ENCODE measurements around the gene SMARCD3. TPM values are rescaled to one million over a fixed set of nuclear protein-coding genes. Genes with fewer than 3 reads are reported as not detected.

The SMARCD3 gene
- polyA plus RNA-seq, 1 donor from 2014 or later: 199 TPM

DNA sequence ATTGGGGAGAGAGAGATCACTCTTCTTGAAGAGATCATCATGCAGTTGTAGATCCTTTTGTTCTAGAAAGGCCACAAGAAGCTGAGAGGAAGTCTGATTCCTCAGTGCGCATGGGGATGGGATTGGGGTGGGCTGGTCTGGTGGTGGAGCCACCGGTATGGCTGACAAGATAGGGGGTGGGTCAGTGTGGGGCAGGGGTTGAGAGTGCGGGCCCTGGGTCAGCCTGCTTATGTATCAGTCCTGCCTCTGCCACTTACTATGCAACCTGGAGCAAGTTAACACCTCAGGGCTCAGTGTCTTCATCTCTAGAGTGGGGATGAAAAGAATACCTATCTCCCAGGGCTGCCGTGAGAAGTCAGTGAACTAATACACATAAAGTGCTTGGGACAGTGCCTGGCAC is 8.0 kb downstream of the SMARCD3 start:
- Histone ChIP-seq H3K4me2 (ENCODE audit: low read length) (no peak overlapping the region), H3K27me3 (ENCODE audit: insufficient read depth, low read depth, low read length) (no peaks in the 10 kb centered on the region), H3K9me2 (ENCODE audit: insufficient read depth, low read length) (no peaks in the 10 kb centered on the region), H4K20me1 (ENCODE audit: insufficient read depth) (no peaks in the 10 kb centered on the region), H3K9me3 (ENCODE audit: low read length) (no peaks in the 10 kb centered on the region), H3K79me2 (replicated peaks; ENCODE audit: insufficient read depth, low read length) (no peaks in the 10 kb centered on the region), H3K36me3 (ENCODE audit: insufficient read depth, low read length) (no peaks in the 10 kb centered on the region), H3K4me3 (ENCODE audit: low read length) (no peak overlapping the region), H3F3A (ENCODE audit: insufficient read depth, low read length, poor library complexity, severe bottlenecking) (no peaks in the 10 kb centered on the region), H3K9ac (ENCODE audit: low read length) (no peak overlapping the region), H2AFZ (ENCODE audit: low read depth, low read length) (no peak overlapping the region), H3K27ac (ENCODE audit: low read length) (no peak overlapping the region)
- TF ChIP-seq MXI1 (conservative IDR thresholded peaks at IDR 0.05; ENCODE audit: poor library complexity, severe bottlenecking) (no peak), SMC3 (conservative IDR thresholded peaks at IDR 0.05; ENCODE audit: poor library complexity) (no peak), EZH2 (IDR thresholded peaks at IDR 0.05; ENCODE audit: borderline replicate concordance, insufficient read depth, low read length, poor library complexity, severe bottlenecking) (no peak)

DNA sequence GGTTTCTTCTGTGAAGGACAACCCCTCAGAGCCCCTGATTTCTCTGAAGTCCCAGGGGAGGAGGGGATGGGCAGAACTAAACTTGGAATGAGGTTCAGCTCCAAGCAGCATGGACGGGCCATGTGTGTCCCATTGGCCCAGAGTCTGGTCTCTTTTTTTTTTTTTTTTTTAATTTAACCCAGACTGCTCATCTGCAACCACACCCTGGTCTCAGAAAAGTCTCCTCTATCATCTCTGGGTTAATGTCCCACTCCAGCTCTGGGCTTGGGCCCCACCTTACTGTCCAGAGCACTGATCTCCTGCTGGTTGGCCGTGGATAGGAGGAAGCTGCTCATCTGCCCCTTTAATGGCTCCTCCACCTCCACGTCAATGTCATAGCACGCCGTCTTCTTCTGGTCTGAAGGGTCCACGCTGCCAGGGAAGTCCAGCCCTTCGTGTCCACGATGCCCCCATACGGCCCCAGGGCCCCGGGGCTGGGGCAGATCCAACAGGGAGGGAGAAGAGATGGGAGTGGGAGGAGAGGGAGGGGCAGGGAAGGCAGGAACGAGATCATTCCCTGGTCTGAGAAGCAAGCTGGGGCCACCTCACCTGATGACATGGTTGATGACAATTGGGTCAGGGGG is 8.5 kb downstream of the SMARCD3 start:
- Histone ChIP-seq H3K4me3 (ENCODE audit: low read length) (no peak overlapping the region), H4K20me1 (ENCODE audit: insufficient read depth) (no peaks in the 10 kb centered on the region), H3K9me2 (ENCODE audit: insufficient read depth, low read length) (no peaks in the 10 kb centered on the region), H3K27ac (ENCODE audit: low read length) (no peak overlapping the region), H3F3A (ENCODE audit: insufficient read depth, low read length, poor library complexity, severe bottlenecking) (no peaks in the 10 kb centered on the region), H3K27me3 (ENCODE audit: insufficient read depth, low read depth, low read length) (no peaks in the 10 kb centered on the region), H3K9me3 (ENCODE audit: low read length) (no peaks in the 10 kb centered on the region), H3K79me2 (replicated peaks; ENCODE audit: insufficient read depth, low read length) (peaks cover under 1% of the 10 kb centered on the region), H2AFZ (ENCODE audit: low read depth, low read length) (no peak overlapping the region), H3K36me3 (ENCODE audit: insufficient read depth, low read length) (no peaks in the 10 kb centered on the region), H3K4me2 (ENCODE audit: low read length) (no peak overlapping the region), H3K9ac (ENCODE audit: low read length) (no peak overlapping the region)
- TF ChIP-seq SMC3 (conservative IDR thresholded peaks at IDR 0.05; ENCODE audit: poor library complexity) (no peak), EP300 (conservative IDR thresholded peaks at IDR 0.05; ENCODE audit: poor library complexity, severe bottlenecking) (no peak)
- TF ChIP-seq, protein P1, sequence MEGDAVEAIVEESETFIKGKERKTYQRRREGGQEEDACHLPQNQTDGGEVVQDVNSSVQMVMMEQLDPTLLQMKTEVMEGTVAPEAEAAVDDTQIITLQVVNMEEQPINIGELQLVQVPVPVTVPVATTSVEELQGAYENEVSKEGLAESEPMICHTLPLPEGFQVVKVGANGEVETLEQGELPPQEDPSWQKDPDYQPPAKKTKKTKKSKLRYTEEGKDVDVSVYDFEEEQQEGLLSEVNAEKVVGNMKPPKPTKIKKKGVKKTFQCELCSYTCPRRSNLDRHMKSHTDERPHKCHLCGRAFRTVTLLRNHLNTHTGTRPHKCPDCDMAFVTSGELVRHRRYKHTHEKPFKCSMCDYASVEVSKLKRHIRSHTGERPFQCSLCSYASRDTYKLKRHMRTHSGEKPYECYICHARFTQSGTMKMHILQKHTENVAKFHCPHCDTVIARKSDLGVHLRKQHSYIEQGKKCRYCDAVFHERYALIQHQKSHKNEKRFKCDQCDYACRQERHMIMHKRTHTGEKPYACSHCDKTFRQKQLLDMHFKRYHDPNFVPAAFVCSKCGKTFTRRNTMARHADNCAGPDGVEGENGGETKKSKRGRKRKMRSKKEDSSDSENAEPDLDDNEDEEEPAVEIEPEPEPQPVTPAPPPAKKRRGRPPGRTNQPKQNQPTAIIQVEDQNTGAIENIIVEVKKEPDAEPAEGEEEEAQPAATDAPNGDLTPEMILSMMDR (IDR thresholded peaks at IDR 0.05; ENCODE audit: poor library complexity, severe bottlenecking): no peak

DNA sequence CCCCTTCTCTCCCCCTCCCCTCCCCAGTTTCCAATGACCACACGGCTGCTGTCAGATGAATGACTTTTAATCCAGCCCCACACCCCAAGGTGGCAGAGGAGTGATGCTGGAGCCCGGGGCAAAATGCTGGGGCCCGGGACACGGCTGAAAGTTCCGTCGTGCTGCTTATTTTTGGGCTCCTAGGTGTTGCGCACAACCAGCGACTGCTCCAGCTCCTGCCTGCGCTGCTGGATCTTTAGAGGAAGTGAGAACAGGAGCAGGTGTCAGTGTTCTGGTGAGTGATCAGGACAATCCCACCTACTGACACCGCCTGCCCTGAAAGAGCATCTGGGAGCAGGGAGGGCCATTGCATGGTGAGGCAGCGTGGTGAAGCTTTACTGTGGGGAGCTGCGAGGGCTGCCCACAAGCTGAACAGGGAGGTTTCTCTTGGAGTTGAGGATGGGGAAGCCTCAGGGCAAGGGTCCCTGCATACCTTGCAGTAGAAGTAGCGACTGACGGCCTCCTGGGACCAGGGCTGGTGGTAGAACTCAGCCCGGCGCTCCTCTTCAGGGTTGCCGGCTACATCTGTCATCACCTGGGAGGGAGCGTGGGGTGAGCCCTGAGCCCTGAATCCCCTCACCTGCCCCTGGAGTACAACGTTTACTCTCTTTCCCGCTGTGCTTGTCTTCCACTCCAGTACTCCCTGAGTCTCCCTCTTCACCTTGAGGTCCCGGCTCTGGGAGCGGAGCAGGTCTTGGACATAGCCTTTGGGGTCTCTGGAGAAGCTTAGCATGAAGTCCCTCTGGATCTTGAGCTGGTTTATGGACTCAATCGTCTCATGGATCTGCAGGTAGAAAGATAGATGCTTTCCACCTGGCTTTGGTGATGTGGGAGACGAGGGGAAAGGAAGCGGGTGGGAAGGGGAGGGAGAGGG is 9.3 kb downstream of the SMARCD3 start:
- no peak for TF ChIP-seq TAF1 (IDR thresholded peaks at IDR 0.05; ENCODE audit: low read depth)
- no peak for TF ChIP-seq MXI1 (conservative IDR thresholded peaks at IDR 0.05; ENCODE audit: poor library complexity, severe bottlenecking)
- no peak for TF ChIP-seq EZH2 (IDR thresholded peaks at IDR 0.05; ENCODE audit: borderline replicate concordance, insufficient read depth, low read length, poor library complexity, severe bottlenecking)
- TF ChIP-seq POLR2AphosphoS5 (IDR thresholded peaks at IDR 0.05): no peak
- TF ChIP-seq REST (IDR thresholded peaks at IDR 0.05; ENCODE audit: borderline replicate concordance): no peak
- TF ChIP-seq, protein P1 (IDR thresholded peaks at IDR 0.05; ENCODE audit: poor library complexity, severe bottlenecking): no peak
- no peak for TF ChIP-seq RAD21 (conservative IDR thresholded peaks at IDR 0.05)
- Histone ChIP-seq H2AFZ (ENCODE audit: low read depth, low read length) (no peak overlapping the region), H3K9ac (ENCODE audit: low read length) (no peak overlapping the region), H3K79me2 (replicated peaks; ENCODE audit: insufficient read depth, low read length) (peaks cover 7% of the 10 kb centered on the region), H3K9me2 (ENCODE audit: insufficient read depth, low read length) (no peaks in the 10 kb centered on the region), H3K27me3 (ENCODE audit: insufficient read depth, low read depth, low read length) (no peaks in the 10 kb centered on the region), H3K27ac (ENCODE audit: low read length) (no peak overlapping the region), H3K36me3 (ENCODE audit: insufficient read depth, low read length) (no peaks in the 10 kb centered on the region), H3F3A (ENCODE audit: insufficient read depth, low read length, poor library complexity, severe bottlenecking) (no peaks in the 10 kb centered on the region), H3K4me3 (ENCODE audit: low read length) (no peak overlapping the region), H3K4me2 (ENCODE audit: low read length) (no peak overlapping the region), H3K9me3 (ENCODE audit: low read length) (no peaks in the 10 kb centered on the region), H4K20me1 (ENCODE audit: insufficient read depth) (no peaks in the 10 kb centered on the region)
